ENCODE data around the gene RBM33. TPM values are rescaled to one million over a fixed set of nuclear protein-coding genes. Genes with fewer than 3 reads are reported as not detected.

The RBM33 gene
- total and polyA plus RNA-seq, 2 of the 8 experiments (the other 6 are each of a cell fraction or from before 2014, with no cell fraction given) = 16.5 to 64.6 TPM

DNA sequence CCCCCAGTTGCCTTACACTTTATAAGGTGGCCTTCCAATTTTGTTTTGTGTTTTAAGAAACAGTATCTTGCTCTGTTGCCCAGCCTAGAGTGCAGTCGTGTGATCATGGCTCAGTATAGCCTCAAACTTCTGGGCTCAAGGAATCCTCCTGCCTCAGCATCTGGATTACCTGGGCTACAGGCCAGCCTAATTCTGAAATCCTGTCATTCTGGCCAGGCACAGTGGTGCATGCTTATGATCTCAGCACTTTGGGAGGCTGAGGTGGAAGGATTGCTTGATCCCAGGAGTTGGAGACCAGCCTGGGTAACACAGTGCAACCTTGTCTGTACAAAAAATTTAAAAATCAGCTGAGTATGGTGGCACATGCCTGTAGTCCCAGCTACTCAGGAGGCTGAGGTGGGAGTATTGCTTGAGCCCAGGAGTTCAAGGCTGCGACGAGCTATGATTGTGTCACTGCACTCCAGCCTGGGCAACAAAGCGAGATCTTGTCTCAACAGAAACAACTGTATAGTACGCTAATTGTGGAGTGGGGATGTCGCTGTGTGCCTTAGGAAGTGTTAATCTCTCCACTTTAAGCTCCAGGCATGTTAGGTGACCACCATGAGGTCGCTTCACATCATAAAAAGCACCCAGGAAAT is 24.7 kb upstream of the RBM33 start (continued):
- TF ChIP-seq MAFK (IDR thresholded peaks at IDR 0.05; ENCODE audit: low read depth, low read length) = no peak
- TF ChIP-seq BACH1 (IDR thresholded peaks at IDR 0.05; ENCODE audit: low read length) = no peak
- TF ChIP-seq, protein P1, sequence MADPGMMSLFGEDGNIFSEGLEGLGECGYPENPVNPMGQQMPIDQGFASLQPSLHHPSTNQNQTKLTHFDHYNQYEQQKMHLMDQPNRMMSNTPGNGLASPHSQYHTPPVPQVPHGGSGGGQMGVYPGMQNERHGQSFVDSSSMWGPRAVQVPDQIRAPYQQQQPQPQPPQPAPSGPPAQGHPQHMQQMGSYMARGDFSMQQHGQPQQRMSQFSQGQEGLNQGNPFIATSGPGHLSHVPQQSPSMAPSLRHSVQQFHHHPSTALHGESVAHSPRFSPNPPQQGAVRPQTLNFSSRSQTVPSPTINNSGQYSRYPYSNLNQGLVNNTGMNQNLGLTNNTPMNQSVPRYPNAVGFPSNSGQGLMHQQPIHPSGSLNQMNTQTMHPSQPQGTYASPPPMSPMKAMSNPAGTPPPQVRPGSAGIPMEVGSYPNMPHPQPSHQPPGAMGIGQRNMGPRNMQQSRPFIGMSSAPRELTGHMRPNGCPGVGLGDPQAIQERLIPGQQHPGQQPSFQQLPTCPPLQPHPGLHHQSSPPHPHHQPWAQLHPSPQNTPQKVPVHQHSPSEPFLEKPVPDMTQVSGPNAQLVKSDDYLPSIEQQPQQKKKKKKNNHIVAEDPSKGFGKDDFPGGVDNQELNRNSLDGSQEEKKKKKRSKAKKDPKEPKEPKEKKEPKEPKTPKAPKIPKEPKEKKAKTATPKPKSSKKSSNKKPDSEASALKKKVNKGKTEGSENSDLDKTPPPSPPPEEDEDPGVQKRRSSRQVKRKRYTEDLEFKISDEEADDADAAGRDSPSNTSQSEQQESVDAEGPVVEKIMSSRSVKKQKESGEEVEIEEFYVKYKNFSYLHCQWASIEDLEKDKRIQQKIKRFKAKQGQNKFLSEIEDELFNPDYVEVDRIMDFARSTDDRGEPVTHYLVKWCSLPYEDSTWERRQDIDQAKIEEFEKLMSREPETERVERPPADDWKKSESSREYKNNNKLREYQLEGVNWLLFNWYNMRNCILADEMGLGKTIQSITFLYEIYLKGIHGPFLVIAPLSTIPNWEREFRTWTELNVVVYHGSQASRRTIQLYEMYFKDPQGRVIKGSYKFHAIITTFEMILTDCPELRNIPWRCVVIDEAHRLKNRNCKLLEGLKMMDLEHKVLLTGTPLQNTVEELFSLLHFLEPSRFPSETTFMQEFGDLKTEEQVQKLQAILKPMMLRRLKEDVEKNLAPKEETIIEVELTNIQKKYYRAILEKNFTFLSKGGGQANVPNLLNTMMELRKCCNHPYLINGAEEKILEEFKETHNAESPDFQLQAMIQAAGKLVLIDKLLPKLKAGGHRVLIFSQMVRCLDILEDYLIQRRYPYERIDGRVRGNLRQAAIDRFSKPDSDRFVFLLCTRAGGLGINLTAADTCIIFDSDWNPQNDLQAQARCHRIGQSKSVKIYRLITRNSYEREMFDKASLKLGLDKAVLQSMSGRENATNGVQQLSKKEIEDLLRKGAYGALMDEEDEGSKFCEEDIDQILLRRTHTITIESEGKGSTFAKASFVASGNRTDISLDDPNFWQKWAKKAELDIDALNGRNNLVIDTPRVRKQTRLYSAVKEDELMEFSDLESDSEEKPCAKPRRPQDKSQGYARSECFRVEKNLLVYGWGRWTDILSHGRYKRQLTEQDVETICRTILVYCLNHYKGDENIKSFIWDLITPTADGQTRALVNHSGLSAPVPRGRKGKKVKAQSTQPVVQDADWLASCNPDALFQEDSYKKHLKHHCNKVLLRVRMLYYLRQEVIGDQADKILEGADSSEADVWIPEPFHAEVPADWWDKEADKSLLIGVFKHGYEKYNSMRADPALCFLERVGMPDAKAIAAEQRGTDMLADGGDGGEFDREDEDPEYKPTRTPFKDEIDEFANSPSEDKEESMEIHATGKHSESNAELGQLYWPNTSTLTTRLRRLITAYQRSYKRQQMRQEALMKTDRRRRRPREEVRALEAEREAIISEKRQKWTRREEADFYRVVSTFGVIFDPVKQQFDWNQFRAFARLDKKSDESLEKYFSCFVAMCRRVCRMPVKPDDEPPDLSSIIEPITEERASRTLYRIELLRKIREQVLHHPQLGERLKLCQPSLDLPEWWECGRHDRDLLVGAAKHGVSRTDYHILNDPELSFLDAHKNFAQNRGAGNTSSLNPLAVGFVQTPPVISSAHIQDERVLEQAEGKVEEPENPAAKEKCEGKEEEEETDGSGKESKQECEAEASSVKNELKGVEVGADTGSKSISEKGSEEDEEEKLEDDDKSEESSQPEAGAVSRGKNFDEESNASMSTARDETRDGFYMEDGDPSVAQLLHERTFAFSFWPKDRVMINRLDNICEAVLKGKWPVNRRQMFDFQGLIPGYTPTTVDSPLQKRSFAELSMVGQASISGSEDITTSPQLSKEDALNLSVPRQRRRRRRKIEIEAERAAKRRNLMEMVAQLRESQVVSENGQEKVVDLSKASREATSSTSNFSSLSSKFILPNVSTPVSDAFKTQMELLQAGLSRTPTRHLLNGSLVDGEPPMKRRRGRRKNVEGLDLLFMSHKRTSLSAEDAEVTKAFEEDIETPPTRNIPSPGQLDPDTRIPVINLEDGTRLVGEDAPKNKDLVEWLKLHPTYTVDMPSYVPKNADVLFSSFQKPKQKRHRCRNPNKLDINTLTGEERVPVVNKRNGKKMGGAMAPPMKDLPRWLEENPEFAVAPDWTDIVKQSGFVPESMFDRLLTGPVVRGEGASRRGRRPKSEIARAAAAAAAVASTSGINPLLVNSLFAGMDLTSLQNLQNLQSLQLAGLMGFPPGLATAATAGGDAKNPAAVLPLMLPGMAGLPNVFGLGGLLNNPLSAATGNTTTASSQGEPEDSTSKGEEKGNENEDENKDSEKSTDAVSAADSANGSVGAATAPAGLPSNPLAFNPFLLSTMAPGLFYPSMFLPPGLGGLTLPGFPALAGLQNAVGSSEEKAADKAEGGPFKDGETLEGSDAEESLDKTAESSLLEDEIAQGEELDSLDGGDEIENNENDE (IDR thresholded peaks at IDR 0.05; ENCODE audit: insufficient replicate concordance, low read length) = no peak
- no peak for TF ChIP-seq FOSL1 (IDR thresholded peaks at IDR 0.05; ENCODE audit: insufficient read depth, low read depth, low read length)
- TF ChIP-seq SIN3A (conservative IDR thresholded peaks at IDR 0.05 in 1 of 2, IDR thresholded peaks at IDR 0.05 in 1 of 2; ENCODE audit: low read depth in 1 of 2, low read length in 2 of 2) = no peak
- no peak for TF ChIP-seq TEAD4 (IDR thresholded peaks at IDR 0.05; ENCODE audit: low read depth, low read length)
- TF ChIP-seq RNF2 (IDR thresholded peaks at IDR 0.05; ENCODE audit: borderline replicate concordance, low read depth, low read length, missing control alignments, poor library complexity, severe bottlenecking) = no peak
